Epithelial cell of proximal tubule (primary cell): ENCODE results near the gene FAM107B. TPM values are rescaled to one million over a fixed set of nuclear protein-coding genes. Genes with fewer than 3 reads are reported as not detected.

Experiments used
- DNase-seq: peaks from one replicate; pipeline ENCODE4 v3.0.0-alpha.2; 2011; ENCODE audit warnings: low read depth
- H3K4me3 ChIP-seq: 2 replicates; pipeline ENCODE4 v1.5.1; 2011; ENCODE audit warnings: low read depth, mild to moderate bottlenecking, low read length
- CTCF ChIP-seq: conservative IDR thresholded peaks from 2 replicates; pipeline ENCODE4 v1.5.1; 2012; ENCODE audit warnings: low read depth, mild to moderate bottlenecking, low read length
- total RNA-seq: library from RNA; depleted of rRNA; stranded (reverse); fragments of >200 nt; gene quantifications from 2 replicates; pipeline ENCODE4 v1.2.3, GENCODE V29; 2015

FAM107B gene
- total RNA-seq, 1 donor from 2014 or later: 46.0 TPM

GRCh38 chr10:14540611-14541010 lies 234.1 kb downstream of the FAM107B start:
- DNase-seq: no peak
- TF ChIP-seq CTCF: no peak
- no peak overlapping the region for H3K4me3 ChIP-seq

GRCh38 chr10:14540062-14540461 lies 234.6 kb downstream of the FAM107B start:
- TF ChIP-seq CTCF: no peak
- no peak overlapping the region for H3K4me3 ChIP-seq
- DNase-seq: no peak

GRCh38 chr10:14539176-14539575 lies 235.5 kb downstream of the FAM107B start:
- TF ChIP-seq CTCF: no peak
- no peak overlapping the region for H3K4me3 ChIP-seq
- no peak for DNase-seq

GRCh38 chr10:14536241-14537213 lies 238.2 kb downstream of the FAM107B start:
- DNase-seq: no peak
- TF ChIP-seq CTCF: peak; percentile 76
- no peak overlapping the region for H3K4me3 ChIP-seq

- no peak for DNase-seq
- H3K4me3 ChIP-seq: no peak overlapping the region
- TF ChIP-seq CTCF: no peak
Measured at GRCh38 chr10:14535457-14536130, 239.1 kb downstream of the FAM107B start.

GRCh38 chr10:14534152-14534551 lies 240.5 kb downstream of the FAM107B start:
- no peak overlapping the region for H3K4me3 ChIP-seq
- no peak for TF ChIP-seq CTCF
- no peak for DNase-seq
